Activated naive CD4-positive, alpha-beta T cell treated with anti-CD3 and anti-CD28 coated beads, Interleukin-2, amount 10 ng/mL, durations not matched to agents 7 days and 5 days (primary cell): ENCODE data around the gene TBC1D5.
"Not testable (repeated sequence)": the region's sequence is repeated elsewhere in the genome, so short reads cannot be mapped to it uniquely, and the experiment has no call there.

ENCODE experiments used
- CTCF ChIA-PET: fragments of 350-600 bp; sonication (Branson Sonifier 250); formaldehyde crosslinking; loops from one replicate; lab custom pipeline; 2021; ENCODE audit warnings: antibody characterized with exemption; lab: Charles Lee
- DNase-seq: peaks from one replicate; pipeline ENCODE4 v3.0.0-alpha.2; 2020
- H3K27ac Mint-ChIP-seq: one replicate; pipeline ENCODE4 v1.8.0; 2021; ENCODE audit warnings: mild to moderate bottlenecking, moderate library complexity, mixed read lengths
- H3K27me3 Mint-ChIP-seq: one replicate; pipeline ENCODE4 v1.8.0; 2021; ENCODE audit warnings: mild to moderate bottlenecking, mixed read lengths
- H3K36me3 Mint-ChIP-seq: one replicate; pipeline ENCODE4 v1.8.0; 2021; ENCODE audit warnings: mixed read lengths
- H3K4me1 Mint-ChIP-seq: one replicate; pipeline ENCODE4 v1.8.0; 2021; ENCODE audit warnings: mixed read lengths
- H3K4me3 Mint-ChIP-seq: one replicate; pipeline ENCODE4 v1.8.0; 2021; ENCODE audit warnings: mild to moderate bottlenecking, moderate library complexity, mixed read lengths
- H3K9me3 Mint-ChIP-seq: one replicate; pipeline ENCODE4 v1.8.0; 2021; ENCODE audit warnings: mixed read lengths

Gene TBC1D5

DNA sequence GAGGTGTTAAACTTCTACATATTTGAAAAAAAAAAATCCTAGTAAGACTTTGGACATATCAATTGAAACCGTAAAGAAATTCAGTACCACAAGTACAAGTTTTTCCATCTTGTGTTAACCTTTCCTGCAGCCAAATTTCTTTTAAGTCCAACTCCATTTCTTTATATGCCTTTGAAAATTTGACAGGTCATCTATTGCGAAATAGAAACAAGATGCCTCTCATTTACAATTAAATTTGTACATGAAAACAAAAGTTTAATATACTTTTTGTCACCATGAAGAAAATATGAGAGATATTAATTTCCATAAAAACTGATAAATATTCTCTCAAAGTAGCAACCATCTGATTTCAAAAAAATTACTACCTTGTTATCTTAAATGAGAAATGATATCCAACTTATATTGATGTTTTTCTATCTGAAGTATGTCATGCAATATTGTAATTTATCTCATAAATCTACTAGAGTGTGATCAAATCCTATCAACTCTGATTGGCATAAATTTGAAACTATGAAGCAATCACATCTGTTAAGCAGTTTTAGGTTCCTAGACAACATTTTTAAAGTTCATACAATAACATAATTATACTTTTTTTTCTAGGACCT, 68.2 kb downstream of the TBC1D5 start:
- Mint-ChIP-seq H3K27ac (no peak overlapping the region), H3K4me1 (no peaks in the 10 kb centered on the region), H3K36me3 (no peaks in the 10 kb centered on the region), H3K27me3 (no peaks in the 10 kb centered on the region), H3K9me3 (no peaks in the 10 kb centered on the region), H3K4me3 (no peak overlapping the region)
- DNase-seq = no peak
- CTCF ChIA-PET = no interaction called here

DNA sequence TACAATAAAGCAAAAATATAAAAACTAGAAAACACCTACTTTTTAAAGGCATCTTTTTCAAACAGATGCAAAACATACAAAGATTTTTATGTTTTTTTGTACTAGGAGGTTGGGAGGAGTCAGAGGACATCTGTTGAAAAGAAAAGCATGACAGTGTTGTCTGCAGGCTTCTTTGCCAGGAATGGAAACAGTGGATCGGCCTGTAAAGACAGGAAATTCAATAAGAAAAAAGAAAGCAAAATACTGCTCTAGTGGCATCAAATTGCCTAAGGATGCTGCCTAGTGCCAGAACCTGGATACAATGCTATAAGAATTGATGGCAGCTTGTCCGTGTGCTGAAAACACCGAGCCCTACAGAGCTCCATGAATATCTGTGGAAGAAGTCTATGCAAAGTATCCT, 69.9 kb downstream of the TBC1D5 start:
- Mint-ChIP-seq H3K4me3 (no peak overlapping the region), H3K27ac (no peak overlapping the region), H3K27me3 (no peaks in the 10 kb centered on the region), H3K36me3 (peaks cover 2% of the 10 kb centered on the region), H3K4me1 (no peaks in the 10 kb centered on the region), H3K9me3 (peaks cover 1% of the 10 kb centered on the region)
- no peak for DNase-seq
- CTCF ChIA-PET = no interaction called here

DNA sequence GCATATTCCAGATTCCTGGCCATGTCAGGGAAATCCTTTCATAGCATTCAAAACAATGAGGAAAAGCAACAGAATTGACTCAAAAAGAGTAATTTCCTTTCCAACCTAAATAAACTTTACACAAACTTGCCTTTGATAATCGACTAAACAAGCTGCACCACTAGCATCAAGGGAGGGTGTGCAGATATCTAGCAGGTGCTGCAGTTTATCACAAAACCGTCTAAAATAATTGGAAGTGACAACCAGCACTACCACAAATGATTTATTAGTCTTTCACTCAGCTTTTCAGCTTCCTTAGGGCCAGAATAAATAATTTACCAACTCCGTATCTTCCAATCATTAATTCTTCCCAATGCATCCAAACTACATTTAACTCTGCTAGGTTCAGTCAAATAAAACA, 71.7 kb downstream of the TBC1D5 start:
- H3K9me3 Mint-ChIP-seq = peaks cover 1% of the 10 kb centered on the region
- H3K4me3 Mint-ChIP-seq = no peak overlapping the region
- DNase-seq = no peak
- H3K4me1 Mint-ChIP-seq = no peaks in the 10 kb centered on the region
- no peaks in the 10 kb centered on the region for H3K27me3 Mint-ChIP-seq
- CTCF ChIA-PET = no interaction called here
- H3K27ac Mint-ChIP-seq = no peak overlapping the region
- peaks cover 2% of the 10 kb centered on the region for H3K36me3 Mint-ChIP-seq

DNA sequence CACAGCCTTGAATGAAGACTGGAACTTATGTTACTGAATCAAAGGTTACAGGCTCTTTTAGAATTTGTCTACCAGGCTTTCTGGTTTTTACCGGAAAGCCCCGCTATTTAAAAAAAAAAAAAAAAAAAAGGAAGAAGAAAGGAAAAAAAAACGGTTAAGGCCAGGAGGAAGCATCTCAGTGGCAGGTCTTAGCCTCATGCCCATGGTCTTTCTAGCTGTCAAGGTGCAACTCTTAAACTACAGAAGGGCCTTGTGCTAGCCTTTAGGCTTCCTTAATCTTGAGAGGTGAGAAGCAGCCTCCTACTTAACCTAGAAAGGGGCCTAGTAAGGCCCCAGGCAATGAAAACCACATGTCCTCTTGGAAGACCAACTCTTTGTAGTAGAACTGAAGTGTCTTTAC, 77.5 kb downstream of the TBC1D5 start:
- Mint-ChIP-seq H3K27ac (no peak overlapping the region), H3K36me3 (peaks cover 2% of the 10 kb centered on the region), H3K4me1 (peaks cover 2% of the 10 kb centered on the region), H3K9me3 (peaks cover 1% of the 10 kb centered on the region), H3K4me3 (no peak overlapping the region), H3K27me3 (no peaks in the 10 kb centered on the region)
- CTCF ChIA-PET = no interaction called here
- DNase-seq = no peak

DNA sequence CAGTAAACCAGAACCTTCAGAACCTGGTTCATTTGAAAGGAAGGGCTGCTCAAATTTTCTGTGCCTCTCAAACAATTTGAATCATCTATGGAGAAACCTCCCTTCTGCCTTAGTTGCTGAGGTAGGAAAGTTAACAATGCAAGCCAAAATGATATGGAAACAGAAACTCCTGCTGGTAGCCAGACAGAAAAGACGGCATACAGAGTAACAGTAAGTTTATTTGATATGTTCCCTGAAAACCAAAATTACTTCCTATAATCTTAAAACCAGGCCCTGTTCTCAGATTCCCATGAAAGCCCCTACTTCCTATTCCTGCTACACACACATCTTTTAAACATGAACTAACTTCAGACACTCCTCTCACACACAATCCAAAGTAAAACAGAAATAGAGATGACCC, 86.2 kb downstream of the TBC1D5 start:
- H3K9me3 Mint-ChIP-seq = no peaks in the 10 kb centered on the region
- H3K27ac Mint-ChIP-seq = no peak overlapping the region
- no peaks in the 10 kb centered on the region for H3K4me1 Mint-ChIP-seq
- no peaks in the 10 kb centered on the region for H3K27me3 Mint-ChIP-seq
- H3K4me3 Mint-ChIP-seq = no peak overlapping the region
- peaks cover 4% of the 10 kb centered on the region for H3K36me3 Mint-ChIP-seq
- no peak for DNase-seq
- CTCF ChIA-PET = interaction anchor here (0.6 kb wide), 1 partner anchor 224 kb away, joined by 3 read pairs; no protein-coding TSS in a partner anchor

DNA sequence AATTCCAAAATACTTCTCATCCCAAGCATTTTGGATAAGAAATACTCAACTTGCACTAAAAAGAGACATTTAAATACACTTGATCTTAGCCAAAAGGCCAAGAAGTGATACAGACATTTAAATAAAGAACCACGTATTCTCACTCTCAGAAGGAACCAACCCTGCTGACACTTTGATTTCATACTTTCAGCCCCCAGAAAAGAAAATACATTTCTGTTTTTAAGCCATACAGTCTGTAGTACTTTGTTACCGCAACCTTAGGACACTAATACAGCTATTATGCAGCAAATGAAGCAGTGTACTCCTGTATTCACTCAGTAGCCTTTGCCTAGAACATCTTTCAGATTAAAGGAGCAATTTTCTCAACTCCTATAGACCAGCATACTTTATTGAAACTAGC, 86.7 kb downstream of the TBC1D5 start:
- no peaks in the 10 kb centered on the region for H3K9me3 Mint-ChIP-seq

DNA sequence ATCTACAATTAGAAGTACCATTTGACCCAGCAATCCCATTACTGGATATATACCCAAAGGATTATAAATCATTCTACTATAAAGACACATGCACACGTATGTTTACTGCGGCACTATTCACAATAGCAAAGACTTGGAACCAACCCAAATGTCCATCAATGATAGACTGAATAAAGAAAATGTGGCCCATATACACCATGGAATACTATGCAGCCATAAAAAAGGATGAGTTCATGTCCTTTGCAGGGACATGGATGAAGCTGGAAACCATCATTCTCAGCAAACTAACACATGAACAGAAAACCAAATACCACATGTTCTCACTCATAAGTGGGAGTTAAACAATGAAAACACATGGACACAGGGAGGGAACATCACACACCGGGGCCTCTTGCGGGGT, 92.7 kb downstream of the TBC1D5 start:
- not testable (repeated sequence) for DNase-seq, H3K4me1 Mint-ChIP-seq, H3K27ac Mint-ChIP-seq

More for the DNA sequence above, 86.7 kb downstream of the TBC1D5 start:
- Mint-ChIP-seq H3K4me1 (no peaks in the 10 kb centered on the region), H3K27me3 (no peaks in the 10 kb centered on the region), H3K4me3 (no peak overlapping the region), H3K27ac (no peak overlapping the region), H3K36me3 (peaks cover 4% of the 10 kb centered on the region)
- DNase-seq = no peak
- CTCF ChIA-PET = no interaction called here

DNA sequence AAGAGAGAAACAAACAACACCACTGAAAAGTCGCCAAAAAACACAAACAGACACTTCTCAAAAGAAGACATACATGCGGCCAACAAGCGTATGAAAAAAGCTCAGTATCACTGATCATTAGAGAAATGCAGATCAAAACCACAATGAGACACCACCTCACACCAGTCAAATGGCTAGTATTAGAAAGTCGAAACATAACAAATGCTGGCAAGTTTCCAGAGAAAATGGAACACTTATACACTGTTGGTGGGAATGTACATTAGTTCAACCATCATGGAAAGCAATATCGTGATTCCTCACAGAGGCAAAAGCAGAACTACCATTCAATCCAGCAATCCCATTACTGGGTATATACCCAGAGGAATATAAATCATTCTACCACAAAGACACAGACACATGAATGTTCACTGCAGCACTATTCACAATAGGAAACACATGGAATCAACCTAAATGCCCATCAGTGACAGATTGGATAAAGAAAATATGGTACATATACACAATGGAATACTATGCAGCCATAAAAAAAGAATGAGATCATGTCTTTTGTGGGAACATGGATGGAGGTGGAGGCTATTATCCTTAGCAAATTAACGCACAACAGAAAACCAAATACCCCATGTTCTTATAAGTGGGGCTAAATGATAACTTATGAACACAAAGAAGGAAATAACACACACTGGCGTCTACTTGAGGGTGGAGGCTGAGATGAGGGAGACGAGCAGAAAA, 93.6 kb downstream of the TBC1D5 start:
- H3K9me3 Mint-ChIP-seq, H3K27me3 Mint-ChIP-seq, H3K4me1 Mint-ChIP-seq, H3K36me3 Mint-ChIP-seq, H3K4me3 Mint-ChIP-seq, CTCF ChIA-PET, H3K27ac Mint-ChIP-seq, DNase-seq: not testable (repeated sequence)

More for the DNA sequence above, 92.7 kb downstream of the TBC1D5 start:
- H3K36me3 Mint-ChIP-seq, CTCF ChIA-PET, H3K27me3 Mint-ChIP-seq, H3K9me3 Mint-ChIP-seq, H3K4me3 Mint-ChIP-seq: not testable (repeated sequence)

DNA sequence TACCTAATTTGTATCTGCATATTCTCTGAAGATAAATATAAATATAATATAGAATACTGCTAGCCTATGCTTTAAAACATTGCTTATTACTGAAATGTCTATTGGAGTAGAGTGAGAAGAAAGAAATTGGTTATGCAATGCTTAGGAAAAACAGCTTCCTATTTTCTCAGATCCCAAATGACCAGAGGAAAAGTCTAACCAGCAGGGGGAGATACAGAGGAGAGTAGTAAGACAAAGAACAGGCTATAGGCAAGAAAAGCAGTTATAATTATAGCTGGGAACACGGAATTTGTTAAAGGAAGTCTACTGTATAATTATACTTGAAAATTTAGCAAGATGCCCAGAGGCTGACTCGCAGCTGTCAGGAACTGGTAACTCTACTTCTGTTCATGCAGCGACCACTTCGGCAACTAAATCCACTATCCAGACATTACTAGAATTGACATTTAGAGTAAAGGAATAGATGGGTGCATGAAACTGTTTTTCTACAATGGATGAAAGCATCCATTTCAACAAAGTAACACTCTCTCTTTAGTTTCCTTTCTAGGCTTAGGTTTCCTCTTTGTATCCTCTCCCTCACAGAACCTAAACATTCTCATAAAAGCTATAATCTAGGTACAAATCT, 97.2 kb downstream of the TBC1D5 start:
- CTCF ChIA-PET = interaction anchor here (0.7 to 3.1 kb wide), 7 partner anchors 16 to 1344 kb away, joined by 3 to 44 read pairs (median 3); no protein-coding TSS in a partner anchor

DNA sequence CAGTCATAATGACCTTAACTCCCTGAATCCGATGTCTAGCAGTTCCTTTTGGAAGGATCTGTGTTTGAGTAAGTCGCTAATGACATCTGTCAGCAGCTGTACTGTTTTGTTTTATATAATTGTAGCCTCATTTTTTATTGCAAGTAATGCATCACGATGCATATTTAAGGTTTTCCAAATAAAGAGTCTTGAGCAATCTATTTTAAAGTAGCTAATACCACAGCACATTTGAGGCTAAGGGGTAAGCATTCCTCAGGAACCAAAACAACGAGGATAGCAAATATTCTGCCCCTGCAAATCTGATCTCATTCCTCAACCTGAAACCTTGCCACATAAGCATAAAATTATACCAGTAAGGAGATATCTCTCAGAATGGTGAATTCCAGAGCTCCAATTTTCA, 98.7 kb downstream of the TBC1D5 start:
- Mint-ChIP-seq H3K27ac (no peak overlapping the region), H3K4me3 (no peak overlapping the region), H3K4me1 (no peaks in the 10 kb centered on the region), H3K27me3 (no peaks in the 10 kb centered on the region), H3K36me3 (no peaks in the 10 kb centered on the region), H3K9me3 (no peaks in the 10 kb centered on the region)
- DNase-seq = no peak
- CTCF ChIA-PET = interaction anchor here (2.1 kb wide), 1 partner anchor 198 kb away, joined by 12 read pairs; no protein-coding TSS in a partner anchor

More for the DNA sequence above, 97.2 kb downstream of the TBC1D5 start:
- H3K4me1 Mint-ChIP-seq = no peaks in the 10 kb centered on the region
- DNase-seq = no peak
- H3K36me3 Mint-ChIP-seq = no peaks in the 10 kb centered on the region
- H3K27me3 Mint-ChIP-seq = no peaks in the 10 kb centered on the region
- peaks cover 5% of the 10 kb centered on the region for H3K9me3 Mint-ChIP-seq
- no peak overlapping the region for H3K4me3 Mint-ChIP-seq
- H3K27ac Mint-ChIP-seq = no peak overlapping the region

DNA sequence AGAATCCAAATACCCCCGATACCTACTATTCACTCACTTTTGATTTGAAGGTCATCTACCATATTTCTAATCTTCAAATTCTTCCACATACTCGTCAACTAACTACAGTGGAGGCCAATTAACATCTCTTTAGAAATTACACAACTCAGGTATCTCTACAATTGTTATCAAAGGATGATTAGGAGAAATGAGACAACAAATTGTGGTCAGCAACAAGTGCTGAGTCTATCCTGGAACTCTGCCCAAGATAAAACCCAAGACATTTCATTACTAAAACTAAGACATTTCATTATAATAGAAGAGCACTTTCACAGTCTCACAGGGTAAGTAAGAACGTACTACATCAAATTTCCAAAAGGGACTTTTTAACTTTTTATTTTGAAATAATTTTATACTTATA, 100.0 kb downstream of the TBC1D5 start:
- no peaks in the 10 kb centered on the region for H3K27me3 Mint-ChIP-seq
- H3K4me1 Mint-ChIP-seq = no peaks in the 10 kb centered on the region
- no peaks in the 10 kb centered on the region for H3K9me3 Mint-ChIP-seq
- no peak overlapping the region for H3K27ac Mint-ChIP-seq
- DNase-seq = no peak
- H3K36me3 Mint-ChIP-seq = no peaks in the 10 kb centered on the region
- no peak overlapping the region for H3K4me3 Mint-ChIP-seq
- CTCF ChIA-PET = interaction anchor here (2.1 kb wide), 1 partner anchor 199 kb away, joined by 12 read pairs; no protein-coding TSS in a partner anchor

DNA sequence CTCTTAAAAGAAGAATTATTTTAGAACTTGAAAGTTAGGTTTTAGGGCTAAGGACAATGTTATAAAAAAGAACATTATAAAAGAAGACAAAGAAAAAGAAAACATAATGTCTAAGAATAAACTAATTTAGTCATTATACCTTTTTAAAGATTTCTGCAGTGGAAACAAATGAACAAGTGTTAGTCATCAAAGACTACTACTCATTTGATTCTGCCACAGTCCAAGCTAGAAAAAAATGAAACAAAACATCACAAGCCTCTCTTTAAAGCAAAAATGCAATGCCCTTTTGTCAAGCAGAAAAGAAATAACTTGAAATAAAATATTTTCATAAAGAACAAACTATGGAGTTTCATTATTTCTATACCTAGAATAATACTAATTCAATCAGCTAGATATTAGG, 102.0 kb downstream of the TBC1D5 start:
- no peaks in the 10 kb centered on the region for H3K9me3 Mint-ChIP-seq
- H3K36me3 Mint-ChIP-seq = no peaks in the 10 kb centered on the region
- no peak overlapping the region for H3K27ac Mint-ChIP-seq
- H3K27me3 Mint-ChIP-seq = no peaks in the 10 kb centered on the region
- CTCF ChIA-PET = interaction anchor here (0.7 kb wide), 1 partner anchor 201 kb away, joined by 4 read pairs; no protein-coding TSS in a partner anchor
- no peak overlapping the region for H3K4me3 Mint-ChIP-seq
- no peaks in the 10 kb centered on the region for H3K4me1 Mint-ChIP-seq
- DNase-seq = no peak

DNA sequence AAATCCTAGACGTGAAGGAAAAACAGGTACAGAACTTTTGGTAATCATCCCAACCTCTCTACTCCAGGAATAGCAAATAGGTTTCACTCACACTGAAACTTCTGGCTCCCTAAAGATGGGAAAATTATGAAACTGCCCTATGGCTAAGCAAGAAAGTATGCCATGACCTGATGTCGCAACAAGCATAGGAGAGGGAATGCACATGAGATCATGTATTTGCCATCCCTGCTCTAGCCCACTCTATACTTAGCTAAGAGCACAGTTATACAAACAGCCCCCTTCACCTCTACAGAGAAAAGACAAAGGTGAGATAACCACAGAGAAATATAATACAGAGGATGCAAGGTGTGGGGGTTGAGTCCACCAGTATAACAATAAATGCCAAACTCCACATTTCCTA, 102.7 kb downstream of the TBC1D5 start:
- Mint-ChIP-seq H3K9me3 (no peaks in the 10 kb centered on the region), H3K27me3 (no peaks in the 10 kb centered on the region), H3K4me3 (no peak overlapping the region), H3K36me3 (no peaks in the 10 kb centered on the region), H3K27ac (no peak overlapping the region), H3K4me1 (no peaks in the 10 kb centered on the region)
- DNase-seq = no peak
- CTCF ChIA-PET = interaction anchor here (0.7 kb wide), 1 partner anchor 201 kb away, joined by 4 read pairs; no protein-coding TSS in a partner anchor

DNA sequence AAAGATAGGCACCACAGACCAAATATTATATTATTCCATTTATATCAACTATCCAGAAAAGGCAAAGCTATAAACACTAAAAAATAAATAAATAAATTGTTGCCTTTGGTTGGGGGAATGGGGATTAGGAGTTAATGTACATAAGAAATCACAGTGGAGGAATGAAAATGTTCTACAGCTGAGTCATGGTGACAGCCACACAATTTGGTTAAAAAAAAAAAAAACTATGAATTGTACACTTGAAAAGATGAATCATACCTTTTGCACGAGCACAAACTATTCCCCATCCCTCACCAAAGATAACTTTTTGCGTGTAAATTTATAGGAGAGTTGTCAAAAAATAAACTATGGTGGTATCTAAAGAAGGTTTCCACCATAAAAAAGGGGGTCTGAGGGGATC, 103.2 kb downstream of the TBC1D5 start:
- Mint-ChIP-seq H3K9me3 (no peaks in the 10 kb centered on the region), H3K4me3 (no peak overlapping the region), H3K27ac (no peak overlapping the region), H3K36me3 (no peaks in the 10 kb centered on the region), H3K27me3 (no peaks in the 10 kb centered on the region), H3K4me1 (no peaks in the 10 kb centered on the region)
- DNase-seq = no peak
- CTCF ChIA-PET = interaction anchor here (1.2 kb wide), 1 partner anchor 172 kb away, joined by 3 read pairs; no protein-coding TSS in a partner anchor
